NCI-H2227 treated with DMSO at 0.1 percent for 48 hours (cell line): ENCODE data around the gene SRF.

Experiments
- DNase-seq: peaks from one replicate; lab custom pipeline; 2025; lab: John Stamatoyannopoulos, UW

SRF gene

DNA sequence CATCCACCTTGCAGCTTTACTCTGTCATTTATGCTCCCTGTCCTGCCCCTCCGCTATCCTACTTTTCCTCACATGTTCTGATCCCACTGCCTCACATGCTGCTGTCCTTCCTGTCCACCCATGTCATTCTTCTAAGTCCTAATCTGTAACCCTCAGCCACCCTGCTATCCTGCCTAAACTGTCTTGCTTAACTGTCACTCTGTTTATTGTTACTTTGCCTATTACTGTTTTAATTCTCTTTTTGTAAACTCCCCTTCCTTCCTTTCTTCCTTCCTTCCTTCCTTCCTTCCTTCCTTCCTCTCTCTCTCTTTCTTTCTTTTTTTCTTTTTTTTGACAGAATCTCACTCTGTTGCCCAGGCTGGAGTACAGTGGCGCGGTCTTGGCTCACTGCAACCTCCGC is 12.4 kb downstream of the SRF start:
- DNase-seq, result no peak

DNA sequence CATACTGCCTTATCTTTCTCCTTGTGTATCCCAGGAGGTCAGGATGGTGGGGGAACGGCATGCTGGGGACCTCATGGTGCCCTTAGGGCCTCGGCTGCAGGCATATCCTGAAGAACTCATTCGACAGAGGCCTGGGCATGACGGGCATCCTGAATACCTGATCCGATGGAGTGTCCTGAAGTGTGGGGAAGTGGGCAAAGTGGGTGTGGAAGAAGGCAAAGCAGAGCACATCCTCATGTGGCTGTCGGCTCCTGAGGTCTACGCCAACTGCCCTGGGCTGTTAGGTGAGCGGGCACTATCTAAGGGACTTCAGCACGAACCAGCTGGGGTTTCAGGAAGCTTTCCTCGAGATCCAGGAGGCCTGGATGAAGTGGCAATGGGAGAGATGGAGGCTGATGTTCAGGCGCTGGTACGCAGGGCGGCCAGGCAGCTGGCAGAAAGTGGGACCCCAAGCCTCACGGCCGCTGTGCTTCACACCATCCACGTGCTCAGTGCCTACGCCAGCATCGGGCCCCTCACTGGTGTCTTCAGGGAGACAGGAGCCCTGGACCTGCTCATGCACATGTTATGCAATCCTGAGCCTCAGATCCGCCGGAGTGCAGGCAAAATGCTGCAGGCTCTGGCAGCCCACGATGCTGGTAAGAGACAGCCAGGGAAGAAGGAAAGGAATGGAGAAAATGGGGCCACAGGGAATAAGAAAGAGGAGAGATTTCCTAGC is 13.4 kb downstream of the SRF start:
- no peak for DNase-seq

DNA sequence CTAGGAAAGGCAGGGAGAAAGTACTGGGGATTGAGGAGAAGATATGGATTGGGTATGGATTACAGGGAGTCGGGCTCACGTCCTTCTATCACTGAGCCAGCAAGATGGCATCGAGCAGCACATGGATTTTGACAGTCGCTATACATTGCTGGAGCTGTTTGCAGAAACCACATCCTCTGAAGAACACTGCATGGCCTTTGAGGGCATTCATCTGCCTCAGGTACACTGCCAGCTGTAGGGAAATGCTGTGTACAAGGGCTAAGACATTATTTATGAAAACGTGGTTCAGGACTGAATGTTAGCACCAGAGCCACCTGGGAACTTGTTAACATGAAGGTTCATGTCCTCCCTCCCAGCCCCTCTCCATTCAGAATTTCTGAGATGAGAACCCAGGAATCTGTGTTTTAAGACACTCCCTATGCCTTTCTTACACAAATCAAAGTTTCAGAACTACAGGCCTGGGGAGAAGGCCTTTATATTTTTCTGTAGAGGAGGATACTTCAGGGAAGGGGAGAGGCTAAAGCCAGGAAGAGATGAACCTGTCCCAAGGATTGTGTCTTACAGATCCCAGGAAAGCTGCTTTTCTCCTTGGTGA is 14.4 kb downstream of the SRF start:
- no peak for DNase-seq

DNA sequence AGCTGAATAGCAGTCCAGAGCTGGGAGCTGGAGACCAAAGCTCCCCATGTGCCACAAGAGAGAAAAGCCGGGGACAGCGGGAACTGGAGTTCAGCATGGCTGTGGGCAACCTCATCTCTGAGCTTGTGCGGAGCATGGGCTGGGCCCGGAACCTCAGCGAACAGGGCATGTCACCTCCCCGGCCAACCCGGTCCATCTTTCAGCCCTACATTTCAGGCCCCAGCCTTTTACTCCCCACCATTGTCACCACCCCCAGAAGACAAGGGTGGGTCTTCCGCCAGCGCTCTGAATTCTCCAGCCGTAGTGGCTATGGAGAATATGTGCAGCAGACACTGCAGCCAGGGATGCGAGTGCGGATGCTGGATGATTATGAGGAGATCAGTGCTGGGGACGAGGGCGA is 14.9 kb downstream of the SRF start:
- DNase-seq, result no peak

DNA sequence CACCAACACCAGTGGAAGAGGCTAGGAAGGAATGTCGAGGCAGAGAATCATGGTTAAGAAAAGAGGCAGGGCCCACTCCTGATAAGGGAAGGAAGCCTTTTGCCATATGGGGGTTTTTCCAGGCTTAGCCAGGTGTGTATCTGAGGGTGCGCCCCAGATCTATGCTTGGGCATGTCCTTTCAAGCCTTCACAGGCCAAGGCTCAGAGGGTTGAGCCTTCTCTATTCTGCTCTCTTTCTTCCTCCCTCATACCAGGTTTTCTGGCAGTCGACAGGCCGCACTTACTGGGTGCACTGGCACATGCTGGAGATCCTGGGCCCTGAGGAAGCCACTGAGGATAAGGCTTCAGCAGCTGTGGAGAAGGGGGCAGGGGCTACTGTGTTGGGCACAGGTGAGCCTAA is 15.6 kb downstream of the SRF start:
- no peak for DNase-seq

DNA sequence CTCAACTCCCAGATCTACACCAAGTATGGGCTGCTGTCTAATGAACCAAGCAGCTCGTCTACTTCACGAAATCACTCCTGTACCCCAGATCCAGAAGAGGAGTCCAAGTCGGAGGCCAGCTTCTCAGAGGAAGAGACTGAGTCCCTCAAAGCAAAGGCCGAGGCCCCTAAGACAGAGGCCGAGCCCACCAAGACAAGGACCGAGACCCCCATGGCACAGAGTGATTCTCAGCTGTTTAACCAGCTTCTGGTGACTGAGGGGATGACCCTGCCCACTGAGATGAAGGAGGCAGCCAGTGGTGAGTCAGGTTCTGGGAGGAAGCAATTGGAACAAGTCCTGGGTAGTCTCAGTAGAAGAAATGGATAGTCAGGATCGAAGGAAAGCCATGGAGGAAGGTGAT is 16.8 kb downstream of the SRF start:
- no peak for DNase-seq

DNA sequence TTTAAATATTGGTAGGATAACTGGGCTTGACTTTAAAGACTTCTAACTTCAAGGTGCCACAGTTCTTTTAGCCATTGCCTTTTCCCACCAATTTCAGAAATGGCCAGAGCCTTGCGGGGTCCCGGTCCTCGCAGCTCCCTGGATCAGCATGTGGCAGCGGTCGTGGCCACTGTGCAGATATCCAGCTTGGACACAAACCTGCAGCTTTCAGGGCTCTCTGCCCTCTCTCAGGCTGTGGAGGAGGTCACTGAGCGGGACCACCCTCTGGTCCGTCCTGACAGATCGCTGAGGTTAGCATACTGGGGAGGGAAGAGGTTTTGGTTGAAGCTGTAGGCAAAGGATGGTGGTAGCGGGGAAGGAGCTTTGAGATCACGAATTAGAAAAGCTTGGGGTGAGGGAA is 17.4 kb downstream of the SRF start:
- DNase-seq, result no peak

DNA sequence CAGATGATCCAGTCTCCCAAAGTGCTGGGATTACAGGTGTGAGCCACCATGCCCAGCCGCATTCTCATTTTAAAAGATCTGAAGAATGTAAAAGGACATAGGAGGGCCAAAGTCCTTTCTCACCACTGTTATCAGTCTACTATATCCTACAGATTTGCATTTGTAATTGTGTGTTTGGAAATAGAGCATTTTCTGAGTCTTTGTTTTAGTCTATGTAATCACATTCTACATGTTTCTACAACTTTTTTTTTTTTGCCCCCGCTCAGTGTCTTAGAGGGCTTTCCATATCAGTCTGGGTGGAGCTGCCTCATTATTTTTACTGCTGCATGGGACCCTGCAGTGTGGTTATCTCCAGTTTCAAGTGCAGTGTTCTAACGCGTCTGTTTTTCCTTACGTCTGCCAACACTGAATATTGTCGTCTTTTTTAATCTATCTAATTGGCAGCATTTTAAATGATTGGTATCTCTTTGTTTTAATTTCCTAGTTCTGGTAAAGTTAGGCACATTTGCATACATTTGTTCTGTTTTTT is 18.8 kb downstream of the SRF start:
- no peak for DNase-seq

DNA sequence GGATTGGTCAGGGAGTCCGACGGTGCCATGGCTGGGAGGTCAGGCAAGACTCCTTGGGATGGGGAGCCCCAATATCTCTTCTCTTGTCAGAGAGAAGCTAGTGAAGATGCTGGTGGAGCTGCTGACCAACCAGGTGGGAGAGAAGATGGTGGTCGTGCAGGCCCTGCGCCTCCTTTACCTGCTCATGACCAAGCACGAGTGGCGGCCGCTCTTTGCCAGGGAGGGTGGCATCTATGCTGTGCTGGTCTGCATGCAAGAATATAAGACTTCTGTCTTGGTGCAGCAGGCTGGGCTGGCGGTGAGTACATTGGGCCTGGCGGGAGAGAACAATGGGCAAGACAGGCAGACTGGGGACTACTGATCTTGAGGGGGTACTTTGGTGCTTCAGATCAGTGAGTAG is 21.8 kb downstream of the SRF start:
- no peak for DNase-seq

DNA sequence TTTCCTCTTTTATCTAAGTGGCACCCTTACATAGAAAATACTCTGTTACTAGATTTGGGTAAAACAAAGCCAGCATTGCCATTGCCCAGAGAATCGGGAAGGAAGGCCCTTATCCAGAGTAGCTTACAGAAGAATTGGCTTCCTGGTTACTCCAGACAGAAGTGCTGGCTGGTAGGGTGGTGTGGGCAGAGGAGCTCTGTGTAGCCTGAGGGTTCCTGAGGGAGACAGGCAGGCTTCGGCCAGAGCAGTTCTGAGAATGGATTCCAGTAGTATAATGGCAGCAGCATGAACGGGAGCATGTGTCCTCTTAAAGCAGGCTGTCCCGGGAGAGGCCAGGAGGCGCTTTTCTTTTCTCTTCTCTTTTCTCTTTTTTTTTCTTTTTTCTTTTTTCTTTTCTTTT is 22.9 kb downstream of the SRF start:
- DNase-seq, result no peak

DNA sequence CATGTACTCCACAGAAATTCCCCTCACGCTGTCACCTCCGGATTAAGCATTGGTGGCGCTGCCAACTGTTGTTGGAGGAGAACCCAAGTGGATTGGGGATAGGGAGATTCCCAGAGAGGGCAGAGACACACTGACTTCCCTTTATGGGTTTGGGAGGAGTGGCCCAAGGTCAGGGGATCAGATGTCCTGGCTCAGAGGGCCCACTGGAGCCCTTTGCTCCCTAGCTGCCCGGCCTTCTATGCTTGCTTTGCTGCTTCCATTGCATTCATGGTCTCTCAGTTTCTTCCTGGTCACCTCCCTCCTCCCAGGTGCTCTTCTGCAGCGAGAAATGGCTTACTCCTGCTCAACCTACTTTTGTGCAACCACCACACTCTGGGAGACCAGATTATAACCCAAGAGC is 25.3 kb downstream of the SRF start:
- no peak for DNase-seq

DNA sequence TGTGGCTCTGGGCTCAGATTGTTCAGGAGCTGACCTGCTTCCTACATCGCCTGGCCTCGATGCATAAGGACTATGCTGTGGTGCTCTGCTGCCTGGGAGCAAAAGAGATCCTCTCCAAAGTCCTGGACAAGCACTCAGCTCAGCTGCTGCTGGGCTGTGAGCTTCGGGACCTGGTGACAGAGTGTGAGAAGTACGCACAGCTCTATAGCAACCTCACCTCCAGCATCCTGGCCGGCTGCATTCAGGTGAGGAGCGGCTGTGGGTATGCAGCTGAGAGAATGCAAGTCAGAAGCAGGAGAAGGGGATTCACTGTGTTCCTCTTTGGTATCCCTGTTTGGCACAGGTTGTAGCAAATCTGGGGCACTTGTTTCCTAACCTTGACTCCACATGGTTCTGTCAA is 28.8 kb downstream of the SRF start:
- no peak for DNase-seq

DNA sequence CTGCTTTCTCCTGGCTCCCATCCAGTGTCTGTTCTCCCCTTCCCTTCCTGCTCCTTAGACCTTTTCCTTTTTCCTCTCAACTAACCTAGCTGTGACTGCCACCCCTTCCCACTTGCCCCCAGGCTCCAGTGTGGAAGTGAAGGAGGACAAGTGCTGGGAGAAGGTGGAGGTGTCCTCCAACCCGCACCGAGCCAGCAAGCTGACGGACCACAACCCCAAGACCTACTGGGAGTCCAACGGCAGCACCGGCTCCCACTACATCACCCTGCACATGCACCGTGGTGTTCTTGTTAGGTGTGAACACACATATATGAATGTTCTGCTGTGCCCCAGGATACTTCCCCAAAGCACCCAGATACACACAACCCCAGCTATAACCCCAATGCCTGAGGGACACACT is 29.5 kb downstream of the SRF start:
- no peak for DNase-seq

DNA sequence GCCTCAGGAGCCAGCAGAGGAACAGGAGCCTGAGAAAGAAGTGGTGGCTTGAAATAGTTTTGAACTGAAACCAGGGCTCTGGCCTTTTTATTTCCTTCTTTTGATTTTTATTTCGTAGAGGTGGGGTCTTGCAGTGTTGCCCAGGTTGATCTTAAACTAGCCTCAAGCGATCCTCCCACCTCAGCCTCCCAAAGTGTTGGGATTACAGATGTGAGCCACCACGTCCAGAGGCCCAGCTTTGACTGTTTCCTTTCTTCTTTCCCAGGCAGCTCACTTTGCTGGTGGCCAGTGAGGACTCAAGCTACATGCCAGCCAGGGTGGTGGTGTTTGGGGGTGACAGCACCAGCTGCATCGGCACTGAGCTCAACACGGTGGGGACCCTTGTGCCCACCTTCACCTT is 31.4 kb downstream of the SRF start:
- no peak for DNase-seq

DNA sequence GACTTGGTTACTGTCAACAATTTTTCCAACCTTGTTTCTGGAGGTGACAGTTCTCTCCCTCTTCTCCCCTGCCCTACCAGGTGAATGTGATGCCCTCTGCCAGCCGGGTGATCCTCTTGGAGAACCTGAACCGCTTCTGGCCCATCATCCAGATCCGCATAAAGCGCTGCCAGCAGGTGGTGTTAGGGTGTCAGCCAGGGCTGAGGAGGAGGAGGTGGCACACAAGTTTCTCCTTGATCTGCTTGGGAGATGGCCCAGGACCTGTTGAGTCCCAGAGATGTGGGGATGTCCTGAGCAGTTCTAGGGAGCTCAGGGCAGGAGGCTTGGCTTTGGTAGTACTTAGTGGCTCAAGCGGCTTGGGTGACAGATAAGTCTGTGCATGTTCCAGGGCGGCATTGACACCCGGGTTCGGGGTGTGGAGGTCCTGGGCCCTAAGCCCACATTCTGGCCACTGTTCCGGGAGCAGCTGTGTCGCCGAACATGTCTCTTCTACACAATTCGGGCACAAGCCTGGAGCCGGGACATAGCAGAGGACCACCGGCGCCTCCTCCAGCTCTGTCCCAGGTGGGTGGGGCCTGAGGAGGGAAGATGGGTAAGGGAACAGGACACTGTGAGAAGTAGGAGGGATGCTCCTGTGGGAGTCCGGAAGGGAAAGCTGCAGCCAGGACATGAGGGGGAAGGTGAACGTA is 32.1 kb downstream of the SRF start:
- DNase-seq, result no peak

DNA sequence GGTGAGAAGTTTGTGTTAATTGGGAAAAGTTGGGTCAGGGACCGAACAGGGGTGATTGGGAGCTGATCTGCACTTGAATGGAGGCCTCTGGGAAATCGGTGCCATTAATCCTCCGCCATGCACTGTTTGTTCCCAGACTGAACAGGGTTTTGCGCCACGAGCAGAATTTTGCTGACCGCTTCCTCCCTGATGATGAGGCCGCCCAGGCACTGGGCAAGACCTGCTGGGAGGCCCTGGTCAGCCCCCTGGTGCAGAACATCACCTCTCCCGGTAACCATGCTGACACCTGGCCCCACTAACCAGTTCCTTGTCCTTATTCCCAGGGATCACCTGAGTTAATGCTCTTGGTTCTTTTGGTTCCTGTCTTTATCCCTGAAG is 32.6 kb downstream of the SRF start:
- DNase-seq, result no peak

DNA sequence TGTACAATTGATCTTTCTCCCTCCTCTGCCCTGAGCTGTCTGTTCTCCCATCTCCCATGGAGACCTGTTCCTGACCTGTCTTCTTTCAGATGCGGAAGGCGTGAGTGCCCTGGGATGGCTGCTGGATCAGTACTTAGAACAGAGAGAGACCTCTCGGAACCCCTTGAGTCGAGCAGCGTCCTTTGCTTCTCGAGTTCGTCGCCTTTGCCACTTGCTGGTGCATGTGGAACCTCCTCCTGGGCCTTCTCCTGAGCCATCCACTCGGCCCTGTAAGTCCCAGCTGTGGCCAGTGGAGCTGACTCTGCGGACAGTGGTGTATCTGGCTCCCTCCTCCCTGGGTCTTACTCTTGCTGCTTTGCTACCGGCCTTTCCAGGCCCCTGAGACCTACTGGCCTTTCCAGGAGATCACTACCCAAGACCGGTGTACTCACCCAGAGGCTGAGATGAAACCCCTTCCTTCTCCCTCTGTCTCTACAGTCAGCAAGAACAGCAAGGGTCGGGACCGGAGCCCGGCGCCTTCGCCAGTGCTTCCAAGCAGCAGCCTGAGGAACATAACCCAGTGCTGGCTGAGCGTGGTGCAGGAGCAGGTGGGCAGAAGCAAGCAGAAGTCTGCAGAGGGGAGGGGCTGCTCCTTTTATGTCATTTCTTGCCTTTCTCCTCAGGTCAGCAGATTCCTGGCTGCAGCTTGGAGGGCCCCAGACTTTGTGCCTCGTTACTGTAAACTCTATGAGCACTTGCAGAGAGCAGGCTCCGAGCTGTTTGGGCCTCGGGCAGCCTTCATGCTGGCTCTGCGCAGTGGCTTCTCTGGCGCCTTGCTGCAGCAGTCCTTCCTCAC is 33.4 kb downstream of the SRF start:
- DNase-seq, result no peak

DNA sequence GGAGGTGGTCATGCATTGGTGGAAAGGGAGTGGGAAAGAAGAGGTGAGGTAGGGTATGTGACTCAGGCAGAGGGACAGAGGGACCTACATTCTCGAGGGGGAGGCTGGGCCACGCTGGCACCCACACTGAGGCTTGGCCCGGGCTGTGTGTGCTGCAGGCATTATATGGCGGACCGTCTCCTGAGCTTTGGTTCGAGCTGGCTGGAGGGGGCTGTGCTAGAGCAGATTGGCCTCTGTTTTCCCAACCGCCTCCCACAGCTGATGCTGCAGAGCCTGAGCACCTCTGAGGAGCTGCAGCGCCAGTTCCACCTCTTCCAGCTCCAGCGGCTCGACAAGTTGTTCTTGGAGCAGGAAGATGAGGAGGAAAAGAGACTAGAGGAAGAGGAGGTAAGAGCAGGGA is 34.8 kb downstream of the SRF start:
- DNase-seq, result no peak

DNA sequence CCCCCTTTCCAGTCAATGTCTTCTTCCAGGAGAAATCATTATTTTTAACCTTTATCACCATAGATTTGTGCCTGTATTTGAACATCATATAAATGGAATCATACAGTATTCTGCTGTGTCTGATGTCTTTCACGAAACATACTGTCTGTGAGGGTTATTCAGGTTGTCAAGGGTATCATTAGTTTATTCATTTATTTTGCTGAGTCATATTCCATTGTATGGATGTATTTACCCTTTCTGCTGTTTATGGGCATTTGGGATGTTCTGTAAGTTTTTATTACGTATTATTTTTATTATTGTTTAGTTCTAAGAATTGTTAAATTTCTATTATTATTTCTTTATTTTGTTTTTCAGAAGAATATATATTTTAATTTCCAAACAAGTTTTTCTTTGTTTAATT is 36.2 kb downstream of the SRF start:
- peak; percentile 6 for DNase-seq

DNA sequence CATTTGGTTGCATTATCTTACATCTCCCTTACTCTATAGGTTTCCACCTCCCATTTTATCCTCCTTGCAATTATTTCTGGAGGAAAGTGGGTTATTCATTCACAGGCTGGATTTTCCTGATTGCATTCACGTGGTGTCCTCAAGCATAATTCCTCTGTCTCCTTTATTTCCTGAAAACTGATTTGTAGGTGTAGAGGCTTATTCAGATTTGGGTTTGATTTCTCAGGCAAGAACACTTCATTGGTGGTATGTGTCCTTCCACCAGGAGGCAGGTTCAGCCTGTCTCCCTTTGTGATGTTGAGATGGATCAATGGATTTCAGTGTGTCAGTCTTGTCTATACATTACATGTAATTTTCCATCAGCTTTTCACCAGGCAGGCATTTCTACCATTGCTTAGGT is 40.9 kb downstream of the SRF start:
- no peak for DNase-seq

DNA sequence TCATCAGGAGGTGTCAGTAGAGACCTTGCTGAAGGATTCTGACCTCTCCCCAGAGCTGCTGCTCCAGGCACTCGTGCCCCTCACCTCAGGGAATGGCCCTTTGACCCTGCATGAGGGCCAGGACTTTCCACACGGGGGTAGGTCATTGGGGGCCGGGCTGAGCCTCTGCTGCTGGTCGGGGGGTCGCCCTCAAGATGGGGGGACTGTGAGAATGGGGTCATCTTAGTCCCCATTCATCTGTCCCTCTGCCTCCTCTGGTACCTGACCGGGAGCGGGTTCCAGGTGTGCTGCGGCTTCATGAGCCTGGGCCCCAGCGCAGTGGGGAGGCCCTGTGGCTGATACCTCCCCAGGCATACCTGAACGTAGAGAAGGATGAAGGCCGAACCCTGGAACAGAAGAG is 42.4 kb downstream of the SRF start:
- DNase-seq, result no peak

DNA sequence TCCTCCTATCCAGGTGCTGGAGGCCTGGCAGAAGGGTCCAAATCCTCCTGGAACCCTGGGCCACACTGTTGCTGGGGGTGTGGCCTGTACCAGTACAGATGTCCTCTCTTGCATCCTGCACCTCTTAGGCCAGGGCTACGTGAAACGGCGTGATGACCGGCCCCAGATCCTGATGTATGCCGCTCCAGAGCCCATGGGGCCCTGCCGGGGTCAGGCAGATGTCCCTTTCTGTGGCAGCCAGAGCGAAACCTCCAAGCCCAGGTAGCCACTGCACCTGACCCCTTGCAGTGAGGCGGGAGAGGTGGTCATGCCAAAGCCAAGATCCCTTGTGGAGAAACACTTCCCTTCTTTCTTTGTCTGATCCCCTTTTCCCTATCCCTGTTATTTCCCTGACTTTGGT is 44.0 kb downstream of the SRF start:
- DNase-seq, result no peak

DNA sequence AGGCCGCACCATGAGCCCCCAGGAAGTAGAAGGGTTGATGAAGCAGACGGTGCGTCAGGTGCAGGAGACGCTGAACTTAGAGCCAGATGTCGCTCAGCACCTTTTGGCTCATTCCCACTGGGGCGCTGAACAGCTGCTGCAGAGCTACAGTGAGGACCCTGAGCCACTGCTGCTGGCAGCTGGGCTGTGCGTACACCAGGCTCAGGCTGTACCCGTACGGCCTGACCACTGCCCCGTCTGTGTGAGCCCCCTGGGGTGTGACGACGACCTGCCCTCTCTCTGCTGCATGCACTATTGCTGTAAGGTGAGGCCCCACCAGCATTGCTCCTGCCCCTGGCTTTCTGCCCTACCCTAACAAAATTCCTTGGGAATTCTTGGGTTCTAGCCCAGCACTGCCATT is 45.1 kb downstream of the SRF start:
- DNase-seq, result no peak
